SU-DHL-6 (cell line): ENCODE results near the gene DBF4B.

ENCODE experiments used
- EZH2phosphoT487 ChIP-seq: fragments of 200-600 bp; sonication (generic), shearing (Covaris generic); conservative IDR thresholded peaks from 2 replicates; pipeline ENCODE4 v1.6.1; 2018; ENCODE audit warnings: mild to moderate bottlenecking, antibody characterized with exemption, low read length, moderate library complexity, mixed read lengths
- TF ChIP-seq, protein P1 (sequence below): fragments of 200-600 bp; sonication (generic); IDR thresholded peaks from one replicate; pipeline ENCODE4 v1.5.1; 2017; ENCODE audit warnings: antibody characterized with exemption, mild to moderate bottlenecking, low read length, moderate library complexity; ENCODE audit not compliant: insufficient read depth, poor library complexity, severe bottlenecking

DNA sequence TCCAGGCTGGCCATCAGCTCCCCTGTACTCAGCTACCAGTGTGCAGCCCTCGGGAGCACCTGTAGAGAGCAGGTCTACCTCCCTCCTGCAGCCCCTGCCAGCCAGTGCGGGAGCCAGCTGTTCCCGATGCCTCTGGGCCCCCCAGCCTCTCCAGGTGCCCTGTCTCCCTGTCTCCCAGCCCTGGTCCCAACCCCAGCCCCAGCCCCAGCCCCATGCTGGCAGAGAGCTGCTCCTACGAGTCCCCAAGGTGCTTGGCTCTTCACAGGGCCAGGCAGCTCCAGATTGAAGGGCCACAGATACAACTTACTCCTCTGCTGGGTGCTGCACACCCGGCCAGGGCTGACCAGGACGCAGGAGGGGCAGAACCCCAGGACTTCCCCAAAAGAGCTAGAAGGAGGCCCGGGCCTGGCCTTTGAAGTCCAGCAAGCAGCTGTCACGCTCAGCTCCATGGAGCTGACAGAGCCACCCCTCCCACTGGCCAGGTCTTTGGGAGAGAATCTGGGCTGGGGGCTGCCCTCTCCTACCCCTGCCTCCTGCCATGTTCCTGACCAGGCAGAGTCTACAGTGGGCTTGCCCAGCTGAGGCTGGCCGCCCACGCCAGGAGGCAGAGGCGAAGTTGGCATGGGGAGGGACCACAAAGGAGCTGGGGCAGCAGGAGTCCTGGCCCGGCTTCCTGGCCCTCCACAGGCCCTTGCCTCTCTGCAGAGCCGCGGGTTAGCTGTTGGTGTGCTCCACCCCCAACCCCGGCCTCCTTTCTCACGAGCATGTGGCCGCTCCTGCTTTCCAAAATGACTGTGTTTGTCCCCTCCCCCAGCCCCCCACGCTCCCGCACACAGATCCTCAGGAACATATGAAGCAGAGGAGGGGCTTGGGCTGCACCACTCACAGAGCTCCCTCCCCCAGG lies 40.9 kb downstream of the DBF4B start:
- TF ChIP-seq, protein P1, sequence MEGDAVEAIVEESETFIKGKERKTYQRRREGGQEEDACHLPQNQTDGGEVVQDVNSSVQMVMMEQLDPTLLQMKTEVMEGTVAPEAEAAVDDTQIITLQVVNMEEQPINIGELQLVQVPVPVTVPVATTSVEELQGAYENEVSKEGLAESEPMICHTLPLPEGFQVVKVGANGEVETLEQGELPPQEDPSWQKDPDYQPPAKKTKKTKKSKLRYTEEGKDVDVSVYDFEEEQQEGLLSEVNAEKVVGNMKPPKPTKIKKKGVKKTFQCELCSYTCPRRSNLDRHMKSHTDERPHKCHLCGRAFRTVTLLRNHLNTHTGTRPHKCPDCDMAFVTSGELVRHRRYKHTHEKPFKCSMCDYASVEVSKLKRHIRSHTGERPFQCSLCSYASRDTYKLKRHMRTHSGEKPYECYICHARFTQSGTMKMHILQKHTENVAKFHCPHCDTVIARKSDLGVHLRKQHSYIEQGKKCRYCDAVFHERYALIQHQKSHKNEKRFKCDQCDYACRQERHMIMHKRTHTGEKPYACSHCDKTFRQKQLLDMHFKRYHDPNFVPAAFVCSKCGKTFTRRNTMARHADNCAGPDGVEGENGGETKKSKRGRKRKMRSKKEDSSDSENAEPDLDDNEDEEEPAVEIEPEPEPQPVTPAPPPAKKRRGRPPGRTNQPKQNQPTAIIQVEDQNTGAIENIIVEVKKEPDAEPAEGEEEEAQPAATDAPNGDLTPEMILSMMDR = no peak
- no peak for TF ChIP-seq EZH2phosphoT487
